Gastroesophageal sphincter (tissue), 4 donors: Measurements from ENCODE around the gene SMURF2. TPM values are rescaled to one million over a fixed set of nuclear protein-coding genes. Genes with fewer than 3 reads are reported as not detected.
"Not testable (repeated sequence)": the region's sequence is repeated elsewhere in the genome, so short reads cannot be mapped to it uniquely, and the experiment has no call there.

Experiments used
- ATAC-seq: fragments of 150-250 bp; one replicate; pipeline ENCODE4 v1.9.1; 2016; ENCODE audit warnings: mild to moderate bottlenecking, moderate library complexity
- H3K27ac ChIP-seq, 4 donors: fragments of 200-600 bp; sonication (generic) in 3 of 4; 1 replicate in 3 of 4; 2 replicates in 1 of 4; pipeline ENCODE4 v1.5.1; 2016 to 2019
- H3K27me3 ChIP-seq: fragments of 200-600 bp; sonication (generic); one replicate; pipeline ENCODE4 v1.5.1; 2019
- H3K36me3 ChIP-seq, 2 donors: fragments of 200-600 bp; sonication (generic); one replicate each; pipeline ENCODE4 v1.5.1; 2019; ENCODE audit warnings: control low read depth in 1 of 2
- H3K4me1 ChIP-seq, 3 donors: fragments of 200-600 bp; sonication (generic); 1 replicate in 2 of 3; 2 replicates in 1 of 3; pipeline ENCODE4 v1.5.1; 2016 to 2019; ENCODE audit warnings: control low read depth in 2 of 3
- H3K4me3 ChIP-seq, 2 donors: fragments of 200-600 bp; sonication (generic); one replicate each; pipeline ENCODE4 v1.5.1; 2019; ENCODE audit warnings: mild to moderate bottlenecking in 1 of 2, moderate library complexity in 1 of 2
- H3K9me3 ChIP-seq, 3 donors: fragments of 200-600 bp; sonication (generic); one replicate each; pipeline ENCODE4 v1.5.1; 2017 to 2019; ENCODE audit warnings: control low read depth in 2 of 3
- EP300 ChIP-seq: sonication (generic); formaldehyde crosslinking; IDR thresholded peaks from one replicate; pipeline ENCODE4 v1.6.1; 2017; ENCODE audit warnings: antibody characterized with exemption, mild to moderate bottlenecking
- POLR2A ChIP-seq, 2 donors: fragments of 450-650 bp; IDR thresholded peaks; one replicate each; pipeline ENCODE4 v1.6.1; 2017; ENCODE audit warnings: antibody characterized with exemption in 2 of 2, mild to moderate bottlenecking in 2 of 2, moderate library complexity in 1 of 2
- POLR2AphosphoS5 ChIP-seq: sonication (generic); formaldehyde crosslinking; IDR thresholded peaks from one replicate; pipeline ENCODE4 v1.6.1; 2017; ENCODE audit warnings: antibody characterized with exemption
- WGBS, 2 donors: methylation state at CpG; one replicate each; pipeline ENCODE4 v1.1.5; 2018; ENCODE audit warnings: low coverage in 1 of 2; 5-methylcytosine and 5-hydroxymethylcytosine counted together
- total RNA-seq, 4 donors: library from RNA; depleted of rRNA; stranded (reverse); fragments of >200 nt; gene quantifications; one replicate each; pipeline ENCODE4 v1.1.0, GENCODE V29; 2016
- TF ChIP-seq, protein P1 (sequence below), 4 experiments: fragments of 200-600 bp in 2 of 4; fragments of 450-650 bp in 2 of 4; sonication (generic) in 1 of 4; IDR thresholded peaks; one replicate each; pipeline ENCODE4 v1.5.1; 2017 to 2019; ENCODE audit warnings: antibody characterized with exemption in 4 of 4, mild to moderate bottlenecking in 2 of 4, moderate library complexity in 2 of 4

The SMURF2 gene
- total RNA-seq, 4 donors from 2014 or later = 35.0 to 60.8 (median 37.9) TPM

DNA sequence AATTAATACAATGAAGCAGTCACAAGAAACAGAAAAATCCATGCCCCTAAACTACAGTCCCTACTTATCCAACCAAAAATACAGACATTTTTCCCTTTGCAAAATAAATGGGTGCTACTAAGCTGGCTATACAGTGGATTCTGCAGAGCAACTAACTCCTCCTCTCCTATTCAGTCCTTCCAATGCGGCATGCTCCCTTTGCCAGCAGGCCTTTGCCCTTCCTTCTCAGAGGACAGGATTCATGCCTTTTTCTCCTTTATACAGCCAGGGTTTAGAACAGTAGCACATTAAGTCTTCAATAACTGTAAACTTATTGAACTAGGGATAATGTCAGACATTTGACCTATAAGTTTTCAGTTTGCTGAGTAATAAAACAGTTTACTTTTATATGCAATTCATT lies 70.2 kb downstream of the SMURF2 start:
- no peak for ATAC-seq
- Histone ChIP-seq H3K36me3 (peaks cover 0 to 65% of the 10 kb centered on the region in 2 donors), H3K4me3 (no peak overlapping the region), H3K27me3 (no peaks in the 10 kb centered on the region), H3K9me3 (no peaks in the 10 kb centered on the region), H3K27ac (no peak overlapping the region), H3K4me1 (peaks cover 0 to 8% (median 0%) of the 10 kb centered on the region in 3 donors)
- TF ChIP-seq POLR2AphosphoS5 (no peak), POLR2A (IDR thresholded peaks at IDR 0.05) (no peak), EP300 (no peak)
- TF ChIP-seq, protein P1, sequence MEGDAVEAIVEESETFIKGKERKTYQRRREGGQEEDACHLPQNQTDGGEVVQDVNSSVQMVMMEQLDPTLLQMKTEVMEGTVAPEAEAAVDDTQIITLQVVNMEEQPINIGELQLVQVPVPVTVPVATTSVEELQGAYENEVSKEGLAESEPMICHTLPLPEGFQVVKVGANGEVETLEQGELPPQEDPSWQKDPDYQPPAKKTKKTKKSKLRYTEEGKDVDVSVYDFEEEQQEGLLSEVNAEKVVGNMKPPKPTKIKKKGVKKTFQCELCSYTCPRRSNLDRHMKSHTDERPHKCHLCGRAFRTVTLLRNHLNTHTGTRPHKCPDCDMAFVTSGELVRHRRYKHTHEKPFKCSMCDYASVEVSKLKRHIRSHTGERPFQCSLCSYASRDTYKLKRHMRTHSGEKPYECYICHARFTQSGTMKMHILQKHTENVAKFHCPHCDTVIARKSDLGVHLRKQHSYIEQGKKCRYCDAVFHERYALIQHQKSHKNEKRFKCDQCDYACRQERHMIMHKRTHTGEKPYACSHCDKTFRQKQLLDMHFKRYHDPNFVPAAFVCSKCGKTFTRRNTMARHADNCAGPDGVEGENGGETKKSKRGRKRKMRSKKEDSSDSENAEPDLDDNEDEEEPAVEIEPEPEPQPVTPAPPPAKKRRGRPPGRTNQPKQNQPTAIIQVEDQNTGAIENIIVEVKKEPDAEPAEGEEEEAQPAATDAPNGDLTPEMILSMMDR (IDR thresholded peaks at IDR 0.05) = no peak
- WGBS, 2 donors = 79 to 100% methylated on average over 1 of the region's 1 CpG

DNA sequence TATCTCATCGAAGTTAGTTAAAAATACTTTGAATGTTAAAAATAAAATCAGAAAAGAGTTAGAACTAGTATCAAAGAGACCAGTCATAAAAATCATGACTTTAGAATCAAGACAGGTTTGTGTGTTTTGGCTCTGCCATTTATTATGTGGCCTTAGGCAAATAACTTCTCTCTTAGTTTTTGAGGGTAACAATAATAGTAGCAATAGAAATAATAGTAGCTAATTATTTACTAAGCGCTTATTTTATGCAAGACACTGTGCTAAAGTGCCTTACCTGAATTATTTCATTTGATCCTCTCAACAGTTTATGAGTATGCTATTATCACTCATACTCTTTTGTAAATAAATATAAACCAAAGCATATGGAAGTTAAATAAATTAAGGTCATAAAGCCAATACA lies 77.0 kb downstream of the SMURF2 start:
- Histone ChIP-seq H3K27ac (no peak overlapping the region), H3K27me3 (no peaks in the 10 kb centered on the region), H3K36me3 (peaks cover 8 to 49% of the 10 kb centered on the region in 2 donors), H3K9me3 (no peaks in the 10 kb centered on the region), H3K4me1 (peaks cover 0 to 8% (median 0%) of the 10 kb centered on the region in 3 donors), H3K4me3 (no peak overlapping the region)
- TF ChIP-seq POLR2AphosphoS5 (no peak), EP300 (no peak), POLR2A (IDR thresholded peaks at IDR 0.05) (no peak)
- TF ChIP-seq, protein P1 (IDR thresholded peaks at IDR 0.05) = no peak
- ATAC-seq = no peak
- WGBS, 2 donors = 76 to 95% methylated on average over 2 of the region's 2 CpGs

DNA sequence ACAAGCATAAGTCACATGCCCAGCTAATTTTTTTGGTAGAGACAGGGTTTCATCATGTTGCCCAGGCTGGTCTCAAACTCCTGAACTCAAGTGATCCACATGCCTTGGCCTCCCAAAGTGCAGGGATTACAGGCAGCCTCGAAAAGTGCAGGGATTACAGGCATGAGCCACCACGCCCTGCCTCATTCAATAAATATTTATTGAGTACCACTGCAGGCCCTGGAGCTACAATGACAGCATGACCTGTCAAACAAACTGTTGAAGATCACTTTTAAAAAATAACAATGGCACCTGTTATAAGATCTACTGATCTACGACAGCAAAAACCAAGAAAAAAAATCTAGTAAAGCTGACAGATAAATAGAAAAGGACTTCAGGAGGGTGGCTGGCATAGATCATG lies 79.1 kb downstream of the SMURF2 start:
- 53 to 73% methylated on average over 2 to 3 of the region's 3 CpGs for WGBS, 2 donors
- H3K36me3 ChIP-seq = peaks cover 8 to 62% of the 10 kb centered on the region in 2 donors
- no peaks in the 10 kb centered on the region for H3K9me3 ChIP-seq
- H3K4me1 ChIP-seq = peaks cover 0 to 8% (median 0%) of the 10 kb centered on the region in 3 donors
- no peaks in the 10 kb centered on the region for H3K27me3 ChIP-seq
- H3K4me3 ChIP-seq = no peak overlapping the region
- no peak overlapping the region for H3K27ac ChIP-seq
- TF ChIP-seq POLR2A (IDR thresholded peaks at IDR 0.05) (no peak), POLR2AphosphoS5 (no peak), EP300 (no peak)
- TF ChIP-seq, protein P1 (IDR thresholded peaks at IDR 0.05) = no peak
- ATAC-seq = no peak

DNA sequence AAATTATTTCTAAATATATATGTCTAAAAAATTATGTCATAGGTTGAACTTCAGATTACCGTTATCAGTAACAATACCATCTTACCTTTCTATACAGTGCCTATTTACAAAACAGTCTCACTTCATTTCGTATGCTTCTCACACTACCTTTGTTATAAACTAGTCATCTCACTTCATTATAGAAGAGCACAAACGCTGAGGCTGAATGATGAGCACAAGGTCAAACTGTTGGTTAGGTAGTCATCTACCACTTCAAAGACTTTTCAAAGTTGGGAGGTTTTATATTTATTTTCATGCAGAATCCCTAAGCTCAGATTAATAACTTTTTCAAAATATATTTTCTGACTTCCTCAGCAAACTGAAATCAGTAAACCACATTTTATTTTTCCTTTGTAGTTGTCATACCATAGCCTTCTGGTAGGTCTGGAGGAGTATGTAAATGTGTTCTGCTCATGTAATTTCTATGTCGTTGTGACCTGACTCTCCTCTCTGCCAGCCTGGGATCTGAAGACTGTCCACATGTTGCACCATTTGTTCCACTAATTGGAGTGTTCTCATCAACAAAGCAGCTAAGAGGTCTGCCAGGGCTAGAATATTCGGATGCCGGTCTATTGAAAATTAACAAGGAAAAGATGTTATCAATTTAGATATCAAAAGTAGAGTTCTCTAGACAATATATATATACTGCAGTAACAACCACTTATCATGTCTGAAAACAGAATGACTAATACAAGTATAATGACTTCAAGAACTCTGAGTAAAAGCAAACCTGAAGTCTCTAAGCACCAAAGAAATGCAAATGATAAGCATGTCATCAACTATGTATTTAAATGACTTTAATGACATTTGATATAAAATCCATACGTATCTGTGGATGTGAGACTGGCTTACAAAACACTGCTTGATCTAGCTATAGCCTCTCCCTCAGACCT lies 81.5 kb downstream of the SMURF2 start:
- TF ChIP-seq, protein P1 (IDR thresholded peaks at IDR 0.05) = no peak
- TF ChIP-seq EP300 = no peak
- no peak for TF ChIP-seq POLR2A (IDR thresholded peaks at IDR 0.05)
- no peak for TF ChIP-seq POLR2AphosphoS5
- Histone ChIP-seq H3K27me3 (no peaks in the 10 kb centered on the region), H3K9me3 (no peaks in the 10 kb centered on the region), H3K27ac (no peak overlapping the region), H3K36me3 (peaks cover 8 to 79% of the 10 kb centered on the region in 2 donors), H3K4me1 (no peaks in the 10 kb centered on the region), H3K4me3 (no peak overlapping the region)
- no peak for ATAC-seq
- WGBS, 2 donors = 61 to 78% methylated on average over 7 of the region's 7 CpGs

DNA sequence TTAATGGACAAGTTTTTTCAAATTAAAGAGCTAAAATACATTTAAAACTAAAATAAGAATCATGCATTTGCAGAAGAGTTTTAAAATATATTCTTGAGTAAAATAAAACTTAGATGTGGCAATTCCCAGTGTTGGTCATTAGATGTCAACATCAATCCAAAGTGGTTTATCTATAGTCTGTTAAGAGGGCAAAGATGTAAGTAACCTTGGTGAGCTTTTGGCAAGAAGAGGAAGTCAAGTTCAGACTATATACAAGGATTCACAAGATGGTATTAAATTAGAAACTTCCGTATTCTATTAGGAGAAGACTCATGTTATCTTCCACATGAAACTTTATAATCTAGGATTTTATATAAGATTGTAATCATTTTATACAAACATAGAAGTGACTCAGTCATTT lies 82.2 kb downstream of the SMURF2 start:
- Histone ChIP-seq H3K36me3 (peaks cover 8 to 81% of the 10 kb centered on the region in 2 donors), H3K27ac (no peak overlapping the region), H3K4me1 (no peaks in the 10 kb centered on the region), H3K9me3 (no peaks in the 10 kb centered on the region), H3K4me3 (no peak overlapping the region), H3K27me3 (no peaks in the 10 kb centered on the region)
- no peak for TF ChIP-seq POLR2AphosphoS5
- TF ChIP-seq EP300 = no peak
- no peak for TF ChIP-seq POLR2A (IDR thresholded peaks at IDR 0.05)
- TF ChIP-seq, protein P1 (IDR thresholded peaks at IDR 0.05) = no peak
- ATAC-seq = no peak
- 75 to 94% methylated on average over 1 of the region's 1 CpG for WGBS, 2 donors

DNA sequence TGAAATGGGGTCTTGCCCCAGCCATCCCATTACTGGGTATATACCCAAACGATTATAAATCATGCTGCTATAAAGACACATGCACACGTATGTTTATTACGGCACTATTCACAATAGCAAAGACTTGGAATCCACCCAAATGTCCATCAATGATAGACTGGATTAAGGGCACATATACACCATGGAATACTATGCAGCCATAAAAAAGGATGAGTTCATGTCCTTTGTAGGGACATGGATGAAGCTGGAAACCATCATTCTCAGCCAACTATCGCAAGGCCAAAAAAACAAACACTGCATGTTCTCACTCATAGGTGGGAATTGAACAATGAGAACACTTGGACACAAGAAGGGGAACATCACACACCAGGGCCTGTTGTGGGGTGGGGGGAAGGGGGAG lies 85.1 kb downstream of the SMURF2 start:
- H3K9me3 ChIP-seq, ATAC-seq, H3K4me3 ChIP-seq, H3K27me3 ChIP-seq, H3K27ac ChIP-seq: not testable (repeated sequence)
- Histone ChIP-seq H3K36me3 (peaks cover 6 to 61% of the 10 kb centered on the region in 2 donors), H3K4me1 (peaks cover 5 to 19% (median 8%) of the 10 kb centered on the region in 3 donors)
- WGBS, 2 donors = 97 to 100% methylated on average over 4 of the region's 4 CpGs
